Activated T-helper 1 cell treated with anti-CD3 and anti-CD28 coated beads, Interleukin-12 subunit alpha, Interleukin-12 subunit beta, Interleukin-2, Interleukin-4 antibody, amounts not matched to agents 30 ng/mL and 10 ng/mL and 1 ng/mL, durations not matched to agents 14 hours and 24 hours and 36 hours (primary cell): Measurements from ENCODE around the gene HMGXB3. TPM values are rescaled to one million over a fixed set of nuclear protein-coding genes. Genes with fewer than 3 reads are reported as not detected.
"Not testable (repeated sequence)": the region's sequence is repeated elsewhere in the genome, so short reads cannot be mapped to it uniquely, and the experiment has no call there.

Experiments
- DNase-seq: peaks from one replicate; pipeline ENCODE4 v3.0.0; 2021; ENCODE audit warnings: low spot score
- H3K27ac Mint-ChIP-seq: one replicate; pipeline ENCODE4 v1.8.0; 2021; ENCODE audit warnings: mild to moderate bottlenecking, mixed read lengths
- H3K27me3 Mint-ChIP-seq: one replicate; pipeline ENCODE4 v1.8.0; 2022; ENCODE audit warnings: mild to moderate bottlenecking, moderate library complexity, mixed read lengths; ENCODE audit not compliant: insufficient read depth
- H3K36me3 Mint-ChIP-seq: one replicate; pipeline ENCODE4 v1.8.0; 2021; ENCODE audit warnings: low read depth, mixed read lengths
- H3K4me1 Mint-ChIP-seq: one replicate; pipeline ENCODE4 v1.8.0; 2021; ENCODE audit warnings: low read depth, mixed read lengths
- H3K4me3 Mint-ChIP-seq: one replicate; pipeline ENCODE4 v1.8.0; 2021; ENCODE audit warnings: mild to moderate bottlenecking, moderate library complexity, mixed read lengths
- H3K9me3 Mint-ChIP-seq: one replicate; pipeline ENCODE4 v1.8.0; 2021; ENCODE audit warnings: mixed read lengths
- intact Hi-C: fragments of 100-400 bp; cut with micrococcal nuclease; formaldehyde crosslinking; loops from one replicate; pipeline ENCODE4 v1.15.1; 2024
- total RNA-seq: library from RNA; stranded (reverse); gene quantifications from 2 replicates; pipeline ENCODE4 v1.2.3, GENCODE V29; 2022

Gene HMGXB3
- total RNA-seq, 1 donor from 2014 or later = 49.1 TPM

DNA sequence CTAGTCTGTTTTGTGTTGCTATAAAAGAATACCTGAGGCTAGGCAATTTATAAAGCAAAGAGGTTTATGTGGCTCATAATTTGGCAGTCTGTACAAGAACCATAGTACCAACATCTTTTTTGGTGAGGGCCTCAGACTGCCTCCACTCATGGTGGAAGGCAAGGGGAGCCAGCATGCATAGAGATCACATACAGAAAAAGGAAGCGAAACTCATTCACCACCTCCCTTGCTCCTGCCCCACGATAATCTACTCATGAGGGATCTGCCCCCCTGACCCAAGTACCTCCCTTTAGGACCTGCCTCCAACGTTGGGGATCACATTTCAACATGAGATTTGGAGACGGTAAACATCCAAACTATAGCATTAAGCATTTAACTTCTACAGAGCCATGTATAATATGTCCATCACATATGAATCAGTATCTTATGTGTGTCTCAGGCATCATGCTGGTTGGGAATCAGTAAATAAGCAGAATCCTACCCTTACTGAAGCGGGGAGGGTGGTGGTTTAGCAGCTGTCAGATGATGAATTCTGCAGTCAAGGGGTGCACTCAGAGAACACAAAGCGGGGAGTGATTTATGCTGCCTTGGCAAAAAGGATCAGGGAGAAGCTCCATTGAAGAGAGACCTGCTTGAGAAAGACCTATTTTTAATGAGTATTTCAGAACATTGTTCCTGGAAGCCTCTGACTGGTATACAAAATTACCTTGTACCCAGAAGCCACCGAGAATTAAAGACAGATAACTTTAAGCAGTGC is 34.8 kb downstream of the HMGXB3 start:
- Mint-ChIP-seq H3K36me3 (peaks cover 68% of the 10 kb centered on the region), H3K27ac (no peak overlapping the region)
- intact Hi-C loops = no loop called here

DNA sequence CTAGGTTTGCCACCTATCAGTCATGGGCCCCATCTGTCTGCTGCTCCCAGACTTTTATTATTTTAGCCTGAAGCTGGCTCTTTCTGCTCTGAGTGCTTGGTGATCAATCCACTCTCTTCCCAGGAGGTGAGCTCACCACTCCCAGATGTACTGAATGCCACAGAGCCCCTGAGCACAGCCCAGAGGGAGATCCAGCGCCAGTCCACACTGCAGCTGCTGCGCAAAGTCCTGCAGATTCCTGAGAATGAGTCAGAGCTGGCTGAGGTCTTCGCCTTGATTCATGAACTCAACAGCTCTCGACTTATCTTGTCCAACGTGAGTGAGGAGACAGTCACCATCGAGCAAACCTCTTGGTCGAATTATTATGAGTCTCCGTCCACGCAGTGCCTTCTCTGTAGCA is 36.0 kb downstream of the HMGXB3 start:
- H3K9me3 Mint-ChIP-seq = no peaks in the 10 kb centered on the region
- H3K36me3 Mint-ChIP-seq = peaks cover 73% of the 10 kb centered on the region
- no peaks in the 10 kb centered on the region for H3K27me3 Mint-ChIP-seq
- no peak overlapping the region for H3K4me3 Mint-ChIP-seq
- intact Hi-C loops = no loop called here
- no peaks in the 10 kb centered on the region for H3K4me1 Mint-ChIP-seq
- DNase-seq = no peak
- no peak overlapping the region for H3K27ac Mint-ChIP-seq

More for the DNA sequence above, 34.8 kb downstream of the HMGXB3 start:
- H3K27me3 Mint-ChIP-seq = no peaks in the 10 kb centered on the region
- DNase-seq = no peak
- no peak overlapping the region for H3K4me3 Mint-ChIP-seq
- no peaks in the 10 kb centered on the region for H3K9me3 Mint-ChIP-seq
- no peaks in the 10 kb centered on the region for H3K4me1 Mint-ChIP-seq

DNA sequence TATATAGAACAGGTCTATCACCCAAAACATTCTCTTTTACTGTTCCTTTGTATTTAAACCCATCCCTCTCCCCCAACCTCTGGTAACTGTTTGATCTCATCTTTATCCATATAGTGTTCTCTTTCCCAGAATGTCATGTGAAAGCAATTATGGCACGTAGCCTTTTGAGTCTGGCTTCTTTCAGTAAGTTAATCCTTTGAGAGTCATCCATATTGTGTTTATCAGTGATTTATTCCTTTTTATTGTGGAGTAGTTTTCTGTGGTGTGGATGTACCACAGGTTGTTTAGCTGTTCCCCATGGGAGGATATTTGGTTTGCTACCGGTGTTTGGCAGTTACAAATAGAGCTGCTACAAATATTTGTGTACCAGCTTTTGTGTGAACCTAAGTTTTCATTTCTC is 38.0 kb downstream of the HMGXB3 start:
- Mint-ChIP-seq H3K27ac (no peak overlapping the region), H3K9me3 (no peaks in the 10 kb centered on the region), H3K36me3 (peaks cover 73% of the 10 kb centered on the region), H3K4me1 (peaks cover 10% of the 10 kb centered on the region), H3K4me3 (no peak overlapping the region), H3K27me3 (no peaks in the 10 kb centered on the region)
- intact Hi-C loops = no loop called here
- no peak for DNase-seq

DNA sequence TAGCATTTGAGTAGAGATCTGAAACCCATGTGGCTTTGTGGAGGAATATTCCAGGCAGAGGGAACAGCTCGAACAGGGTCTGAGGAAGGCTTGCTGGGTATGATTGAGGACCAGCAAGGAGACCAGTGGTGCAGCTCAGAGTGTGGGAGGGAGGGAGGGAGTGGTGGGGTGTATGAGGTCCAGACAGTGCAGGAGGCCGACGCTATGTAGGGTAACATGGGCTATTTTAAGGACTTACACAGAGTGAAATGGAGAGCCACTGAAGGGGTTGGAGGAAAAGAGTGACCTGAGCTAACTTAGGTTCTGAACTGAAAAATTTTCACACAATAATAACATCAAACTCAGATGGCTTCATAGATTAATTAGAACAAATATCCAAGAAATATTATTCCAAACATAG is 41.9 kb downstream of the HMGXB3 start:
- DNase-seq = no peak

DNA sequence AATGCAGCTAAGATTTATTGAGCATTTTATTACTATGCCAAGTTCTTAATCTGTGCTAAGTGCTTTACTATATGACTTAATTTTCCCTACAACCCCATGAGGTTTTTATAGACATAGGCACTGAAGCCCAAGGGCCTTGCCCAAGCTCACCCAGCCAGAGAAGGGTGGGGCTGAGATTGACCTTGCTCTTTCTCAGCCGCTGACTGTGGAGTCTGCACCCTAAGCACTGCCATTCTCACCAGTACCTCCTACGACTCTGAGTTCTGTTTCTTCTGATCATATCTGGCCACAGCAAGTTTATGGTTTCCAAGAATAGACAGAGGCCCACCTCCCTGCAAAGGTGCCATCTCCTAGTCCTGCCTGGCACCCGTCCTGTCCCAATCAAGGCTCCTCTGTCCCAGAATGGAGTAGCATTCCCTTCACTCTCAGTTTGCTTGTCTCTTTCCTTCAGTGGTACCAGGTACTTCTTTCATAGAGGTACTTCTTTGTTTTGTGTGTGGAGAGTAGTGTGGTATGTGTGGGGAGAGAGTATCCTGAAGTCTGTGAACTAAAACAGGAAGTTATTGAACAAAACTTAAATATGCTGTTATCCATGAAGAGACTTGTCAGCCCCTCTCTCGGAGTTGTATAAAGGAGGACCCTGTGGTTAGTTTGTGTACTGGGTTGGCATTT is 43.3 kb downstream of the HMGXB3 start:
- intact Hi-C loops = no loop called here
- peak overlapping the region; percentile 80 for H3K27ac Mint-ChIP-seq
- no peaks in the 10 kb centered on the region for H3K27me3 Mint-ChIP-seq
- peak overlapping the region; percentile 13 for H3K4me3 Mint-ChIP-seq
- H3K4me1 Mint-ChIP-seq = peaks cover 21% of the 10 kb centered on the region
- H3K9me3 Mint-ChIP-seq = no peaks in the 10 kb centered on the region
- peaks cover 57% of the 10 kb centered on the region for H3K36me3 Mint-ChIP-seq
- DNase-seq = no peak

More for the DNA sequence above, 41.9 kb downstream of the HMGXB3 start:
- no peak overlapping the region for H3K27ac Mint-ChIP-seq
- intact Hi-C loops = no loop called here
- peaks cover 56% of the 10 kb centered on the region for H3K36me3 Mint-ChIP-seq
- H3K4me3 Mint-ChIP-seq = no peak overlapping the region
- no peaks in the 10 kb centered on the region for H3K27me3 Mint-ChIP-seq
- no peaks in the 10 kb centered on the region for H3K9me3 Mint-ChIP-seq
- peaks cover 21% of the 10 kb centered on the region for H3K4me1 Mint-ChIP-seq

DNA sequence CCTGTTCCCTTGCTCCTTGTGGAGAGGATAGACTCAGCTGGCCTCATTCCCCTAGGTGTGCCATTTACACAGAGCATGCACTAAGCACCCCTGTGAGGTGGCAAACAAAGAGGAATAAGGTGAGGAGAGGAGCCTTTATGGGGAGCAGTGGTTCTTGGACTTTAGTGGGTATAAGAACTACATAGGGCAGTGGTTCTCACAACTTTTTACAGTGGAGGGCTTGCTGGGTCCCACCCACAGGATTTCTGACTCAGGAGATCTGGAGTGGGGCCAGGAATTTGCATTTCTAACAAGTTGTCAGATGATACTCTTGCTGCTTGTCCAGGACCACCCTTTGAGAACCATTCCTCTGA is 43.8 kb downstream of the HMGXB3 start:
- Mint-ChIP-seq H3K27me3 (no peaks in the 10 kb centered on the region), H3K4me1 (peaks cover 21% of the 10 kb centered on the region)
- intact Hi-C loops = no loop called here

GRCh38 chr5:150044712-150045111 is 44.2 kb downstream of the HMGXB3 start:
- peaks cover 63% of the 10 kb centered on the region for H3K36me3 Mint-ChIP-seq
- H3K27ac Mint-ChIP-seq = no peak overlapping the region
- intact Hi-C loops = no loop called here
- H3K4me3 Mint-ChIP-seq = no peak overlapping the region
- no peaks in the 10 kb centered on the region for H3K9me3 Mint-ChIP-seq
- peaks cover 21% of the 10 kb centered on the region for H3K4me1 Mint-ChIP-seq
- no peaks in the 10 kb centered on the region for H3K27me3 Mint-ChIP-seq
- no peak for DNase-seq

More for the DNA sequence above, 43.8 kb downstream of the HMGXB3 start:
- no peak for DNase-seq
- Mint-ChIP-seq H3K4me3 (no peak overlapping the region), H3K36me3 (peaks cover 62% of the 10 kb centered on the region), H3K27ac (peak overlapping the region; percentile 80), H3K9me3 (no peaks in the 10 kb centered on the region)

GRCh38 chr5:150045549-150045948 is 45.0 kb downstream of the HMGXB3 start:
- Mint-ChIP-seq H3K27ac (no peak overlapping the region), H3K36me3 (peaks cover 59% of the 10 kb centered on the region), H3K9me3 (no peaks in the 10 kb centered on the region), H3K27me3 (no peaks in the 10 kb centered on the region), H3K4me1 (peaks cover 21% of the 10 kb centered on the region), H3K4me3 (no peak overlapping the region)
- intact Hi-C loops = no loop called here
- DNase-seq = no peak

- Mint-ChIP-seq H3K27ac (no peak overlapping the region), H3K4me1 (peaks cover 21% of the 10 kb centered on the region), H3K27me3 (no peaks in the 10 kb centered on the region), H3K9me3 (no peaks in the 10 kb centered on the region), H3K36me3 (peaks cover 57% of the 10 kb centered on the region), H3K4me3 (no peak overlapping the region)
- no peak for DNase-seq
- intact Hi-C loops = no loop called here
These were observed 45.5 kb downstream of the HMGXB3 start for GRCh38 chr5:150046031-150046430.

- H3K27ac Mint-ChIP-seq = not testable (repeated sequence)
- peaks cover 45% of the 10 kb centered on the region for H3K36me3 Mint-ChIP-seq
These were observed 49.8 kb downstream of the HMGXB3 start for GRCh38 chr5:150050172-150050811.

GRCh38 chr5:150051657-150052195 is 51.2 kb downstream of the HMGXB3 start:
- Mint-ChIP-seq H3K27me3 (no peaks in the 10 kb centered on the region), H3K4me3 (no peak overlapping the region), H3K27ac (no peak overlapping the region), H3K9me3 (no peaks in the 10 kb centered on the region), H3K4me1 (no peaks in the 10 kb centered on the region), H3K36me3 (peaks cover 42% of the 10 kb centered on the region)
- no peak for DNase-seq
- intact Hi-C loops = no loop called here

More at GRCh38 chr5:150050172-150050811, 49.8 kb downstream of the HMGXB3 start:
- H3K4me3 Mint-ChIP-seq, H3K9me3 Mint-ChIP-seq, DNase-seq, H3K4me1 Mint-ChIP-seq, intact Hi-C loops, H3K27me3 Mint-ChIP-seq: not testable (repeated sequence)

DNA sequence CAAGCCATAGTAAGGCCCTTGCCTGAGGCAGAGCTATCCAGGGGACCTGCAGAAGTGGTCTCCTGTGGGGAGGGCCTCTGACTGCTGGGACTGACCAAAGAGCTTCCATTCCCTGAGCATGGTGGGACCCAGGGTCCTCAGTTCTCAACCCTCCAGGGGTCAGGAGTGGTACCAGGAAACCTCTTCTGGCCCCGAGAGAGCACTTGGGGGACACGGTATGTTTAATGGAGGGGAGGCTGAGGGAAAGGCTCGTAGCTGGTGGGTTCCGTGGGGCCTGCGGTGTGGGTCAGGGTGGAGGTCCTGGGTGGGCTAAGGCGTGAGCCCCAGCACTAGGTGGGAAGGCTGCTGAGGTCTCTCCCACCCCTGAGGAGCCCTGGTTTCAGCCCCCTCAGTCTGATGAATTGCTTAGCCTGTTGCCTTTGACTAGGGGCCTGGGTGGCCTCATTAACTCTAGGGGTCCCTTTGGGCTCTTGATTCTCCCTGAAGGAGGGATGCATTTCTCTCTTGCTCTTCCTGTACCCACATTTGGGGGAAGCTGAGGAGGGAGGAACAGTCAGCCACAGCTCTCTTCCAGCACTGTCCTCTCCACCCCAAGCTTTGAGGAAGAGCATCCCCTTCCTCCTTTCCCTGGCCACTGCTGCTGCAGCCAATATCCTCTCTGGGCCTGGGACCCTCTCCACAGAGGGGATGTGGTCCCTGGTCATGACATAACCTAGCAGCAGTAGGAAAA is 51.9 kb downstream of the HMGXB3 start:
- no peak overlapping the region for H3K27ac Mint-ChIP-seq

More for the DNA sequence above, 51.9 kb downstream of the HMGXB3 start:
- peaks cover 44% of the 10 kb centered on the region for H3K36me3 Mint-ChIP-seq
- intact Hi-C loops = no loop called here
- no peaks in the 10 kb centered on the region for H3K27me3 Mint-ChIP-seq
- H3K4me1 Mint-ChIP-seq = no peaks in the 10 kb centered on the region
- no peak for DNase-seq
- no peak overlapping the region for H3K4me3 Mint-ChIP-seq
- H3K9me3 Mint-ChIP-seq = no peaks in the 10 kb centered on the region
